ENCODE measurements around the gene TIAM1. TPM values are rescaled to one million over a fixed set of nuclear protein-coding genes. Genes with fewer than 3 reads are reported as not detected.
A peak's percentile ranks its signal among the peaks of the same experiment; 100 is the strongest.

TIAM1 gene
- total and polyA plus RNA-seq, 2 experiments from 2014 or later = 9.2 to 9.6 TPM

DNA sequence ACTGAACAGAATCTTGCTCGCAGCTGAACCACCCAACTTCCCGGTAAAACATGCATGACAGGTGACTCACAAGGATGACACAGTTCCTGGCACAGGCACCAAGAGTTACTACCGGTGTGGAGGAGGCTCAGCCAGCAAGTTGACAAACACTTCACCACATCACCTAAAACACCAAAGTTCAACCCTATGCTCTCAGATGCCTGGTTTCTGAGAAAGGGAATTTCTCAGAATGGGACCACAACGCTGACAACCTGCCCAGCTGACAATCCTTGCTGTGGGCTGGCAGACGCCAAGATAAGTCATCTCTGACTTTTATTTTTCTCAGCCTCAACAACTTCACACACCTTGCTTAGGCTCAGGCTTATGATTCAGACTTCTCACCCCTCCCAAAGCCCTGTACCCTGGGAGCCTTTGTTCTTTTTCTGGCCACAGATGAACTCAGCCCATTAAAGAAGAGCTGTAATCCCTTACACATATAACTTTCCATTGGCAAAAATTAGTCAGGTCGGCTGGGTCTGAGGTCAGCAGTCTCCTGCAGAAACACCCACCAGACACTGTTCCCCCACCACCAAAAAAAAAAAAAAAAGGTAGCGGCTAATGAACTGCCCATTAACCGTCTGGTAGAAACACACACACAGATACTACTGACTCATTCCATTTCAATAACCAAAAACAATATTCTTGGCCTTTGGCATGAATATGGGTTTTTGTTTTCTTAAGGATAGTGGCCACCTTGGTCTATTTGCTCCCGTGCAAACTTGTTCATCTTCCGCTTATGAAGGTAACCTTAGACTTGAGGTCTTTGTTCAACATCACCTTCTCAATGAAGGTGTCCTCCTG is 10.8 kb upstream of the TIAM1 start:
- no peaks in the 10 kb centered on the region for H3K36me3 ChIP-seq
- H3K4me3 ChIP-seq = no peak overlapping the region
- no peaks in the 10 kb centered on the region for H3K27me3 ChIP-seq
- DNase-seq (ENCODE audit: low read depth in 1 of 2, low spot score in 1 of 2) = peak in 1 of 2 donors; percentile 57
- no peaks in the 10 kb centered on the region for H3K4me1 ChIP-seq (ENCODE audit: low read depth)
- no peak overlapping the region for H3K27ac ChIP-seq
- no peaks in the 10 kb centered on the region for H3K9me3 ChIP-seq (ENCODE audit: low read depth)
- TF ChIP-seq, protein P1, sequence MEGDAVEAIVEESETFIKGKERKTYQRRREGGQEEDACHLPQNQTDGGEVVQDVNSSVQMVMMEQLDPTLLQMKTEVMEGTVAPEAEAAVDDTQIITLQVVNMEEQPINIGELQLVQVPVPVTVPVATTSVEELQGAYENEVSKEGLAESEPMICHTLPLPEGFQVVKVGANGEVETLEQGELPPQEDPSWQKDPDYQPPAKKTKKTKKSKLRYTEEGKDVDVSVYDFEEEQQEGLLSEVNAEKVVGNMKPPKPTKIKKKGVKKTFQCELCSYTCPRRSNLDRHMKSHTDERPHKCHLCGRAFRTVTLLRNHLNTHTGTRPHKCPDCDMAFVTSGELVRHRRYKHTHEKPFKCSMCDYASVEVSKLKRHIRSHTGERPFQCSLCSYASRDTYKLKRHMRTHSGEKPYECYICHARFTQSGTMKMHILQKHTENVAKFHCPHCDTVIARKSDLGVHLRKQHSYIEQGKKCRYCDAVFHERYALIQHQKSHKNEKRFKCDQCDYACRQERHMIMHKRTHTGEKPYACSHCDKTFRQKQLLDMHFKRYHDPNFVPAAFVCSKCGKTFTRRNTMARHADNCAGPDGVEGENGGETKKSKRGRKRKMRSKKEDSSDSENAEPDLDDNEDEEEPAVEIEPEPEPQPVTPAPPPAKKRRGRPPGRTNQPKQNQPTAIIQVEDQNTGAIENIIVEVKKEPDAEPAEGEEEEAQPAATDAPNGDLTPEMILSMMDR (IDR thresholded peaks at IDR 0.05; ENCODE audit: low read depth, low read length) = no peak

DNA sequence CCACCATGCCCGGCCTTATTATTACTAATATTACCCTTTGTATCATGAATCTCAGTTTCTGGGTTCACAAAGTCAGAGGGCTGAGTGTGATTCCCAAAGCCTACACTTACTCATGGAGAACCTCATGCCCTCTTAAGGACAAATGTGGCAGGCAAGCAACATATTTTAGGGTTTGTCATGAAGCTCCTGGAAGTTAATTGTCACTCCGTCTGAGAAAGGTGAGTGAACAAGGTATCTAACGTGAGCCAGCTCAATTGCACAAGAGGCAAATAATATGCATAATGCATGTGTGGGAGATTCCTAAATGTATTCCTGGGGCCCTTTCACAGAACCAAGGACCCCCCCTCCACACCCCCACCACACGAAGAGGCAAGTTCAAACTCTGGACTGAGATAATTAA is 10.1 kb upstream of the TIAM1 start:
- Histone ChIP-seq H3K9me3 (ENCODE audit: low read depth) (no peaks in the 10 kb centered on the region), H3K27ac (no peak overlapping the region), H3K27me3 (no peaks in the 10 kb centered on the region), H3K4me1 (ENCODE audit: low read depth) (no peaks in the 10 kb centered on the region), H3K4me3 (no peak overlapping the region), H3K36me3 (no peaks in the 10 kb centered on the region)
- no peak for DNase-seq (ENCODE audit: low read depth in 1 of 2, low spot score in 1 of 2)
- TF ChIP-seq, protein P1 (IDR thresholded peaks at IDR 0.05; ENCODE audit: low read depth, low read length) = no peak

DNA sequence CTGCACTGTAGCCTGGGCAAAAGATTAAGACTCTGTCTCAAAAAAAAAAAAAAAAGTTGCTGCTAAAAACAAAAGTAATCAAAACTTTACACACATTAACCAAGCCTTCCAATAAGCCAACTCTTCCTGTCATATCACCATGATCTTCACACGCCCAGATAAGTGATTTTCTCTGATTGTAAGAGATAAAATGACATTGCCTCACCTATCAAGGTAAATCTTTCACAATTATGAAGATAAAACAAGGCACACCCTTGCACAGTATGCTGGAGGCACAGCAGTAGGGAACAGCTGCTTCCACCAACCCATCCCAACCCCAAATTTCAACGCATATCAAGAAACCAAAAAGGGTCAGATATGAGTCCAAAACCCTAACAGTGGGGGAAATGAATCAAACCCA is 8.8 kb upstream of the TIAM1 start:
- TF ChIP-seq, protein P1 (IDR thresholded peaks at IDR 0.05; ENCODE audit: low read depth, low read length) = no peak
- DNase-seq (ENCODE audit: low read depth in 1 of 2, low spot score in 1 of 2) = no peak
- Histone ChIP-seq H3K9me3 (ENCODE audit: low read depth) (no peaks in the 10 kb centered on the region), H3K36me3 (no peaks in the 10 kb centered on the region), H3K4me1 (ENCODE audit: low read depth) (peaks cover 3% of the 10 kb centered on the region), H3K27ac (no peak overlapping the region), H3K4me3 (no peak overlapping the region), H3K27me3 (no peaks in the 10 kb centered on the region)

DNA sequence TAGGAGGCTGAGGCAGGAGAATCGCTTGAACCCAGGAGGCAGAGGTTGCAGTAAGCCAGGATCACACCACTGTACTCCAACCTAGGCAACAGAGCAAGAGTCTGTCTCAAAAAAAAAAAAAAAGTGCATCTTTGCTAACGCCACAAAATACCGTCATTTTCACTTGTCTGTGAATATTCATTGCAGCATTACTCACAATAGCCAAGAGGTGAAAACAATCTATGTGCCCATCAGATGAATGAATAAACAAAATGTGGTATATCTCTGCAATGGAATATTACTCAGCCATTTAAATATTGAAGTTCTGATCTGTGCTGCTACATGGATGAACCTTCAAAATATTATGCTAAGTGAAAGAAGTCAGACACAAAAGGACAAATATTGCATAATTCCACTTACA is 7.9 kb upstream of the TIAM1 start:
- Histone ChIP-seq H3K27me3 (no peaks in the 10 kb centered on the region), H3K9me3 (ENCODE audit: low read depth) (no peaks in the 10 kb centered on the region), H3K36me3 (no peaks in the 10 kb centered on the region), H3K27ac (no peak overlapping the region), H3K4me1 (ENCODE audit: low read depth) (peaks cover 4% of the 10 kb centered on the region), H3K4me3 (no peak overlapping the region)
- TF ChIP-seq, protein P1 (IDR thresholded peaks at IDR 0.05; ENCODE audit: low read depth, low read length) = no peak
- no peak for DNase-seq (ENCODE audit: low read depth in 1 of 2, low spot score in 1 of 2)

DNA sequence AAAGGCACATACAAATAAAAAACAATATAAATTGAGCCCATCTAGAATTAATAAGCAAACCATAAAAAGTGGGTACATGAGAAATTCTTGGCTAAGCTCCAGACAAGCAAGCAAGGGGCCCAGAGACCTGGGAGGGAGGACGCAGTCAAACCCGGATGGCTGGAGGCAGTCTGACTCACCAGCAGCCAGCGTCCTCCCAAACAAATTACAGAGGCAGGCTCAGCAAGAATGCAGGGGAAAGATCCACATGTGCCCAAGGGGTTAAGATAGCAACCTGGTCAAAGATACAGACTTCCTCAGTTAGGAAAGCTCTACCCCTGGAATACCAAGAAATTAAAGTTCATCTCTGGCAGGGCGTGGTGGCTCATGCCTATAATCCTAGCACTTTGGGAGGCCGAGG is 7.4 kb upstream of the TIAM1 start:
- H3K4me3 ChIP-seq = no peak overlapping the region
- no peak overlapping the region for H3K27ac ChIP-seq
- TF ChIP-seq, protein P1 (IDR thresholded peaks at IDR 0.05; ENCODE audit: low read depth, low read length) = no peak
- no peaks in the 10 kb centered on the region for H3K9me3 ChIP-seq (ENCODE audit: low read depth)
- H3K27me3 ChIP-seq = no peaks in the 10 kb centered on the region
- peak in 1 of 2 donors; percentile 61 for DNase-seq (ENCODE audit: low read depth in 1 of 2, low spot score in 1 of 2)
- H3K36me3 ChIP-seq = no peaks in the 10 kb centered on the region
- peaks cover 4% of the 10 kb centered on the region for H3K4me1 ChIP-seq (ENCODE audit: low read depth)

Measured in cardiac muscle cell (in vitro differentiated cells and primary cell).